NCI-H774 (cell line): ENCODE results near the gene TMA7.
A peak's percentile ranks its signal among the peaks of the same experiment; 100 is the strongest.
"Not testable (repeated sequence)": the region's sequence is repeated elsewhere in the genome, so short reads cannot be mapped to it uniquely, and the experiment has no call there.

Experiments used
- DNase-seq: peaks from one replicate; lab custom pipeline; 2025; lab: John Stamatoyannopoulos, UW

The TMA7 gene

DNA sequence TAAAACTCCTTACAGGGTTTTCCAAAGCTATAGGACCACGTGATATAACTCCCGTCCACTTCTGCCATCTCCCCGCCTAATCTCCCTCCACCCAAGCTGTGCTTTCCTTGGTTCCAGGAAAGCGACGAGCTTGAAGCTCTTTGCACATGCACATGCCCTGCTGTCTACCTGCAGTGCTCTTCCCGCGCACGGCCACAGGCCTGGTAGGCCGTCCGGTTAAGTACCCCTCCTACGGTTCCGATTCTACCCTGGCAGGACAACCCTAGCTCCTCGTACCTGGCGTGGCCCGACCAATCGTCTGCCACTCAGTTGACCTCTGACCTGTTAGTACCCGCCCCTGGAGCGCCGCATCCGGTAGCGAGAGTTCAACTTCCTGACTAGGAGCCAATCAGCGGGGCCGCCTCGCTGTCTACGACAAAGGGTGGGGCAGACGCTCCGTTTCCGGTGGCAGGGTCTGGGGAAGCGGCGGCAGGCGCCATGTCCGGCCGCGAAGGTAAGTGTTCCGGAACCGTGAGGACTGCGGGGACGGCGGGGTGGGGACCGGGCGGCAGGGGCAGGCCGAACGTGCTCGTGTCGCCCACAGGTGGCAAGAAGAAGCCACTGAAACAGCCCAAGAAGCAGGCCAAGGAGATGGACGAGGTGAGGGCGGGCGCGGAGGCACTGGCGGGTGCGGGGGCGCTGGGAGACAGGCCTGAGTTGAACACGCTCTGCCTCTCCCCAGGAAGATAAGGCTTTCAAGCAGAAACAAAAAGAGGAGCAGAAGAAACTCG, at the start of gene TMA7, which contains the start of gene CCDC51:
TMA7 (plus strand) TSS at position 438 of the 770 bp plus-strand sequence; CDS start at position 478, 40 bp downstream.
CCDC51 (minus strand) TSS at position 300 of the 770 bp plus-strand sequence. CDS start 4,991 bp downstream, outside the sequence.
- DNase-seq, result peak; percentile 91

- no peak for DNase-seq
These were observed 45.7 kb upstream of the TMA7 start for GRCh38 chr3:48394391-48394790.

- no peak for DNase-seq
These were observed 44.3 kb upstream of the TMA7 start for GRCh38 chr3:48395714-48396113.

GRCh38 chr3:48397767-48398681, 42.0 kb upstream of the TMA7 start:
- DNase-seq, result no peak

- no peak for DNase-seq
These were observed 41.2 kb upstream of the TMA7 start for GRCh38 chr3:48398701-48399386.

GRCh38 chr3:48399387-48400172, 40.5 kb upstream of the TMA7 start:
- no peak for DNase-seq

- DNase-seq, result peak; percentile 7
These were observed 39.1 kb upstream of the TMA7 start for GRCh38 chr3:48400824-48401433.

DNA sequence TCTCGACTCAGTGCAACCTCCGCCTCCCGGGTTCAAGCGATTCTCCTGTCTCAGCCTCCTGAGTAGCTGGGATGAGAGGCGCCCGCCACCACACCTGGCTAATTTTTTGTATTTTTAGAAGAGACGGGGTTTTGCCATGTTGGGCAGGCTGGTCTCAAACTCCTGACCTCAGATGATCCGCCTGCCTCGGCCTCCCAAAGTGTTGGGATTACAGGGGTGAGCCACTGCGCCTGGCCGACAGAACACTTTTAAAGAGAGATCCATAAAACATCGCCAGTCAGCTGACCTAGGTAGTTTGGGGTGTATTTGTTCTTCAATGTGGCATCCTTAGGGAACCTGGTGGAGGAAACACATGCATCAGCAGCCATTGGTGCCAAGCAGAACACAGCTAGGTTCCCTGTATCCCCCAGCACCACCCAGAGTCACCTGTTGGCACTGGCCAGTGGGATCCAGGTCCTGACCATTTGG, 38.6 kb upstream of the TMA7 start:
- DNase-seq, result not testable (repeated sequence)

DNA sequence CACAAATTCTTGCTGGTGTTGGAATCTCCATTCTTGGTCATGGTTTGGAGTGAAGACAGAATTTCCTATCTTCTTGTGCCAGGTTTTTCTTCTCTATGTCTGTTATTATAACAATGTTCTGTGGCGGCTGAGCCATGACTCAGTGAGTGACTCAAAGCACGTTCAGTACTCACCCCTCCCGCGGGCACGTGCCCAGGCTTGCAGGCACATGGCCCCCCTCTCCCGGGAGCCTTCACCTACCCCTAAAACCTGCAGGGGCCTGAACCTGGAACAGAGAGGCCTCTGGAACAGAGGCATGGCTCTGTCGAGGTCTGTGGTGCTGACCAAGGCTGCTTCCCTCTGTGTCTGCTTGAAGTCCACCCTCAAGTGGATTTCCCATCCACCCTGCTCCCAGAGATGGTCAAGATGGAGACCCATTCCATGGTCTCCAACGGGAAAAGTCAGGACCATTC, 37.8 kb upstream of the TMA7 start:
- no peak for DNase-seq

DNA sequence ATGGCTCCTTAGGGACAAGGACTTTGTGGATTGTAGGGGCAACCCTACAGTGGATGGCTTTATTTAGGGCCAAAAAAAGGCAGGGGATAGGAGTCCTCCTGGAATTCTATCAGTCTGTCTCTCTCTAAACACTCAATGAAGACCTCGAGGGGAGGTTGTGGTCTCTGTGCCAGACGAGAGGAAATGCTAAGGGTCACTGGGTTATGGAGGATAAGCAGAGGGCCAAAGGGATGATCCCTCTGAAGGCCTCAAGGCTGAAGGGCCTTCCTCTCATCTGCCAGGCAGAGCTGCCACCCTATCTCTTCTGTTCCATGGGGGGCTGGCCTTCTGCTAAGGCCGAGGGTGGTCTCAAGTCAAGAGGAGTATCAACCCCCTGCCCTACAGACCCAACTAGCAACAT, 37.1 kb upstream of the TMA7 start:
- no peak for DNase-seq

DNA sequence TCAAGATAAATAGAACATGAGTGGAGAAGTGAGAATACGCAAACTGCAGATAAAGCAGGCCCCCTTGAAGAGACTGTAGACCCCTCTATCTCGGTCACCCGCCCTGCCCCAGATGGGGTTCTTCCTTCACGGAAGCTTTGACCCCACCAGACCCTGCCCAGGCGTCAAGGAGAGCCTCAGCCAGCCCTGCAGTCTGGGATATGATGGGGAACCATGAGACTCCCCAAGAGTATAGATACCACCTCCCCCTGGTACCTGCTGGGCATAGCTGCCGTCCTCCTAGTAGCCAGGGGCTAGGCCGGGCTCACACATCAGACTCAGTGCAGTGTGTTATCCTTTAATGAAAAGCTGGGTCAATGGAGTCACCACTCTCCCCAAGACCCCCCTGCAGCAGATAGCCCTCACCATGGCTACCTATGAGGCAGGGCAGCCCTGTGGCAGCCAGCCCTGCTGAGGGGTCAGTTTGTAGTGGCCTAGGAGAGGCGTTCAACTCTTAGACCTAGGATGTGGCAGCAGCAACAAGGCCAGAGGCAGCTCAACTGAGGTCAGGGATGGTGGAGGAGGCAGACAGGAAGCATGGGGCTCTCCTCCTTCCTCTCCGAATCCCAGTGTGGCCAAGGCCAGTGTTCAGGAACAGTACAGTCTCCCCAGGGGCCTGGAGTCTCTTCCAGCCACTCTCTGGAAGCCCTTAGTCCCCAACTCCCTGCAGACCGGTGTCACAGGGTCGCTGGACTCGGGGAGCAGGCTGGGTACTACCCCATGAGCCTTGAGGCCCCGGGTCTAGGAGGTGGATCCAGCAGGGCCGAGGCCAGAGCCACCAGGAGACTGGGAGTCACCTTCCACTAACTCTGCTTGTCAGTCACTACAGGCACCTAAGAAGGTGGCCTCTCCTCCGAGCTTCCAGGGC, 36.3 kb upstream of the TMA7 start:
- DNase-seq, result no peak

DNA sequence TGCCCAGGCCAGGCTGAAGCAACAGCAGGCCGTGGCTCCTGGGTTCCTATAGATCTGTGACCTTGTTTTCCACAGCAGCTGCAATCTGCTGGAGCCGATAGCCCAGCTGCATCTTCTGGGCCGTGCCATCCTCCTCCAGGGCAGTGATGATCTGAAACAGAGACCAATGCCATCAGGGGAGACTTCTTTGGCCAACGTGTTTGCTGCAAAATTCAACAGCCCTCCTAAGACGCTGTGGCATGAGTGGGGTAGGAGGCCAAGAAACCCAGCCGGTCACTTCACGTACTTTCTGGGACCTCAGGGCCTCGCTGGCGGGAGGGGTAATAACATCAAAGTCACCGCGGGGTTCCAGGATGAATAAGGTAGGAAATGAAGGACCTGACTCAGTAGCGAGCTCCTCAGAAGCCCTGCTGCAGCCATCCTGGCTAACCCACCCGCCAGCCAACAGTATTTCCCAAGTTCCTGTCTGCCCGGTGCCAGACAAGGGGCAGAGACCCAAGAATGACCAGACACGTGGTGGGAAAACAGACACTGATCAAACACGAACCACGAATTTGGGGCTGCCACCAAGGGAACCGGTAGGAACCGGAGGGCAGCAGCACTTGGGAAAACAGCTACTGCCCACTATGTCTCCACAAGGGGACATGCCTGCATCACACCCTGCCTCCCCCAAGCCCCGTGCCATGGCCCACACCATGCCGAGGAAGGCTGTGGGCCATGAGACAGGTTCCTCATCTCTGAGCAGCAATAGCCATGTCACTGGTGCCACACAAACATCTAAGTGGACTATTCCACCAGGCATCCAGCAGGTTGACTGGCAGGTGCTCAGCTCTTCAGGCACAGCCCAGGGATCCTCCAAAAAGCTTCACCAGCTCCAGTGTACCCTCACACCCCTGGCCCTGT, 35.4 kb upstream of the TMA7 start:
- no peak for DNase-seq

- no peak for DNase-seq
These were observed 34.6 kb upstream of the TMA7 start for GRCh38 chr3:48405343-48405881.

DNA sequence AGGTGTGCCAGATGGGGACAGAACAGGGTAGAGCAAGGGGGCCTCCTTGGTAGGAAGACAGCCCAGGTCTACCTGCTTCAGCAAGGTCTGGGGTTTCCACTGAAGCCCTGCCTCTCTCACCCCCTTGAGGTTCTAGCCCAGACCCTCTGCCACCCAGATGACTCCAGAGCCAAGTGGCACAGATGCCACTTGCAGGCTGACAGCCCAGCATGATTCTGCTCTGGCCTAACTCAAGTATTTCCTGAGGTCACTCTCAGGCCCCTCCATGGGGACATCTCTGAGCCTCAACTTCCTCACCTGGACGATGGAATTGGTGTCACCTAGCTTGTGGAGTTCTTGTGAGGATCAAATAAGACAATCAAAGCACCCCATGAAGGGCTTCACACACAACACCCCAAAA, 34.1 kb upstream of the TMA7 start:
- DNase-seq, result no peak

DNA sequence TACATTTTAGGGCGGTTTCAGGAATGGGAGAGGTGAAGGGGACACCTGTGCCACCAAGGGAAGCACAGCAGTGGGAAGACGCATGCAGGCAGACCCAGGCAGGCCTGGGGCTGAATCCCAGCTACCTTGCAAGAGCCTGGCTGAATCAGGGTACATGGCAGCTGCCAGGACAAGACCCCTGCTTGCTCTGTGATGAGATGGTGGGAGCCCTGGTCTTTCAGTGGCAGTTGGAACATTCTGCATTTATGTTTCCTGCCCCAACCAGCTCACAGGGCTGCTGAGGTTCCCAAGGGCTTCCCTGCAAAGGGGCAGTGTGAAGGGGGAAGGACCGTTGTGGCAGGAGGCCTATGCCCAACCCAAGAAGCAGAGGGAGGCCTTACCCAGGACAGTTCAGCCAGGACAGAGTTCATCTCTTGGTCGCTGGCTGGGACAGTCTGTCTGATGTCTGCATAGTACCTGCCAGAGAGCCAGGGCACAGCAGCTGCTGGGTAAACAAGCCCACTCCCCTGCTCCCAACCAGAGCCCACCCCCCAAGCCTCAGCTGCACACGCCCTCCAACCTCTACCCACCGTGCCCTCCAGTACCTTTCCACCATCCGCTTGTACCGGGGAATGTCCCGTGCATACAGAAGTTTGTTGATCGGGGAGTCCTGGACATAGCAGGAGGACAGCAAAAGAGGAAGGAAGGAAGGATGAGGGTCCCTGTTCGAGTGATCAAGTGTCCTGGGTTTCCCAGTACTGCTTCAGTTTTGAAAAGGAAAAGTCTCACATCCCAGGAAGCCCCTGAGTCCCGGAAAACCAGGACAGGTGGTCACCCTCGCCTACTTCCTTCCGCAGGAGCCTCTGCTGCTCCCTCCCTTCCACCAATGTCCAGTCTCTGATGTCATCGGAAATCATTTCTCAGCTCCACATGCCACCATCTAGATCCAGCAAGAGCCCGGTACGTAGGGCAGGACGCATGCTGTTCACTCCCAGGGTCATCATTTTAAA, 33.3 kb upstream of the TMA7 start:
- no peak for DNase-seq

GRCh38 chr3:48407542-48408099, 32.4 kb upstream of the TMA7 start:
- DNase-seq, result no peak

DNA sequence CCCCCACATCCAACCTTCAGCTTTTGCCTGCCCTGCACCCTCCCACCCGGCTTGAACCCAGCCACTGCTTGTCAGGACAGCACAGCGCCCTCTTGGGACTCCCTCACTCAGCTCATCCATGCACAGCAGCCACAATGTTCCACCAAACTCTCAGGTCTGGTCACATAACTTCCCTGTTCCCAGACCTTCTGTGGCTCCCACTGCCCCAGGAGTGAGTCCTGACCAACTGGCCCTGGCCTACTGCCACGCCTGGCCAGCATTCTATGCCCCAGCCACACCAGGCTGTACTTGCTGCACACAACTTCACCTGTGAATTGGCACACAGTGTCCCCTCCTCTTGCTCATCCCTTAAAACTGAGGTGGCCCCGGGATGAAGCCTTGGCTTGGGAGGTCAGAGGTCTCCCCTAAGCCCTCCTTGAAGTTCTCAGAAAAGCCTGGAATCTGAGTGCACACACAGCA, 31.2 kb upstream of the TMA7 start:
- no peak for DNase-seq
